ENCODE data around the gene LCOR.
"Not testable (repeated sequence)": the region's sequence is repeated elsewhere in the genome, so short reads cannot be mapped to it uniquely, and the experiment has no call there.

Gene LCOR

DNA sequence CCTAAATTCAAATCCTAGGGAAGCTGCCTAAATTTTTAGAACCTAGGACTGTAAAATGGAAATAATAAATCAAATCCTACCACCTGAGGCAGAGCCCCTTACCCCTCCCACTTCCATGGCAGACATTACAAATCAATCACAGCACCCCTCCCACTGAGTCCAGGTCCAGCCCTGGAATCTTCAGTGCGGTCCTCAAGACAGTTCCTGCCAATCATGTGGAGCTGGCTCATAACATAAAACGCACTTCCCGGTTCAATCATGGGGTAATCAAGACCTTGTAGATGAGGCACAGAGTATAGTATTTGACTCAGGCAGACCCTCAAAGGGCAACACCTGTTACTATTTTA lies 196.7 kb downstream of the LCOR start:
- DNase-seq: no peak

DNA sequence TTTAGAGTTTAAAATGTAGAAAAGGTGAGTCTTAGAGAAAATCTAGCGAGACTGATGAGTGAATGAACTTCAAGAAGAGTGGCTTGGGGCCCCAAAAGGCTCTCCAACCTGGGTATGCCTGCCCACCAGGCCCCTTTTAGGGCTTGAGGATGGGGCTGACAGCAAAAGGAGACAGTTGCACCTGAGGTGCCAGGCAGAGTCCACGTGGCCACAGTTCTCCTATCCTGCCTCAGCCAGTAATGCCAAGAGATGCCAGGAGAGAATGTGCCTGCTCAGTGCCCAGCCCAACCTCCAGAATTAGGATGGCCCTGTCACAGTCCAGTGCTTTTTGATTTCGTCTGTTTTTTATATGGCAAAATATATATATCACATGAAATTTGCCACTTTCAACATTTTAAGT lies 197.2 kb downstream of the LCOR start:
- no peak for DNase-seq

DNA sequence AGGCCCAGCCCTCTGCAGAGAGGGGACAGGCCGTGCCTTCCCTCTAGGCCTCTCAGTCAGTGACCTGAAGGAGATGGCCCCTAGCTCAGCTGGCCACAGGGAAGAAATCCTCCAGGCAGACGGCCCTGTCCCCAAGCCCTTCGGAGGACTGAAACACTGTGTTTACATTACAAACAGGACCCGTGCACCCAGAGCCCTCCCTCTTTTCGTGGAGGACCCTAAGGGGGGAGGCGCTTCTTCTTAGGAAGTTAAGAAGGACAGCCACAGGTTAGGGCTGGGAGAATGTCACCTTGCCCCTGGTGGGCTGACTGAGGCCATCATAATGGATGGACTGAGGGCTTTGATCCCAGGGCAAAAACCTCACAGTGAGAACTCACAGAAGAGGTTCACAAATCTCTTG lies 198.8 kb downstream of the LCOR start:
- DNase-seq: no peak

DNA sequence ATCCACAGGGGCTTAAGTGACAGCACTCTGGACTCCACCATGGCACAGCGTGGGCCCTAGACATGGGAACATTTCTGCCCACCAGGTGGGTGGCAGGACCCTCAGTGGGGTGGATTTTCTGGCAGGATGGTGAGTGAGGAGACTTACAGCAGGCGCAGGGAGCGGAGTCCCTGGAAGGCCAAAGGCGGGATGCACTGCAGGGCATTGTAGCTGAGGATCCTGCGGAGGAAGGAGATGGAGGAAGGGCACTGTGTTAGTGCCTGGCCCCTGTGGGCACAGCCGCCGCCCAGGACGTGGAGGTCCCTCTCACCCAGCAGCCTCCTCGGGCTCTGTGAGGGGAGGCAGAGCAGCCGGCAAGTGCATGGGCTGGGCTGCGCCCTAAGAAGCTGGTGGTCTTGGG lies 199.4 kb downstream of the LCOR start:
- DNase-seq: no peak

DNA sequence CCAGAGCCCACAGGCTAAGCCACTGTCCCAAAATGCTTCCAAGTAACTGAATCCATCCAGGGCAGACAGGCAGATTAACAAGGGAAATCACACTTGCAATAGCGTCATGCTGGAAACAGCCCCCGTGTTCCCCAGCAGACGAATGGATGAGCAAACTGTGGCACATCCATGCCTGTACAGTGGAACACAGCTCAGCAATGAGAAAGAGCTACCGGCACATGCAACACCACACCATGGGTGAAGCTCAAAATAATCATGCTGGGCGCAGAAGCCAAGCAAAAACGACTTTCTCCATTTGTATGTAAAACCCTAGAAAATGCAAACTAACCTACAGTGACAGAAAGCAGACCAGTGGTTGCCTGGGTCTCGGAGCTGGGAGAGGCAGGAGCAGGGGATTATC lies 200.5 kb downstream of the LCOR start:
- peak in 1 of 56 donors; percentile 16 for DNase-seq

DNA sequence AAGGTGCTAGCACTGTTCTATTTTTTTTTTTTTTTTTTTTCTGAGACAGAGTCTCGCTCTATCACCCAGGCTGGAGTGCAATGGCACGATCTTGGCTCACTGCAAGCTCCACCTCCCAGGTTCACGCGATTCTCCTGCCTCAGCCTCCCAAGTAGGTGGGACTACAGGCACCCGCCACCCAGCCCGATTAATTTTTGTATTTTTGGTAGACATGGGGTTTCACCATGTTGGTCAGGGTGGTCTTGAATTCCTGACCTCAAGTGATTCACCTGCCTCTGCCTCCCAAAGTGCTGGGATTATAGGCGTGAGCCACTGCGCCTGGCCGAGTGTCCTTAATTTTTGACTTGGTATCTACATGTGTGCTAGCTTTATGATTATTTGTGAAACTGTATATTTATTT lies 201.7 kb downstream of the LCOR start:
- not testable (repeated sequence) for DNase-seq

DNA sequence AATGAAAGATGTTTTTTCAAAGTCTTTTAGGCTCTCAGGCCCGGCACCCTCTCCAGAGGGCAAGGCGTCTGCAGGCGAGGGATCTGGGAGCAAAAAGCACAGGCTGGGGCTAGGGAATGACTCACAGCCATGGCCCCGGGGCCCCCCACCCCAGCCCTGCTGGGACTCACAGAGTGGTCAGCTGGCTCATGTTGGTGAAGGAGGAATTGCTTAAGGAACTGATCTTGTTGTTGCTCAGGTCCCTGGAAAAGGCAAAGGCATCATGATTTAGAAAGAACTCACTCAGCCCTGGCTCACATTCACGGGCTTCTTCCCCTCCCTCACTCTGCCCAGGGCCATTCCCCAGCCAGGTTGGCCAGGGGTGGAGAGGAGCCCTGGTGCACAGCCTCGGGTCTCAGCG lies 202.2 kb downstream of the LCOR start:
- no peak for DNase-seq

DNA sequence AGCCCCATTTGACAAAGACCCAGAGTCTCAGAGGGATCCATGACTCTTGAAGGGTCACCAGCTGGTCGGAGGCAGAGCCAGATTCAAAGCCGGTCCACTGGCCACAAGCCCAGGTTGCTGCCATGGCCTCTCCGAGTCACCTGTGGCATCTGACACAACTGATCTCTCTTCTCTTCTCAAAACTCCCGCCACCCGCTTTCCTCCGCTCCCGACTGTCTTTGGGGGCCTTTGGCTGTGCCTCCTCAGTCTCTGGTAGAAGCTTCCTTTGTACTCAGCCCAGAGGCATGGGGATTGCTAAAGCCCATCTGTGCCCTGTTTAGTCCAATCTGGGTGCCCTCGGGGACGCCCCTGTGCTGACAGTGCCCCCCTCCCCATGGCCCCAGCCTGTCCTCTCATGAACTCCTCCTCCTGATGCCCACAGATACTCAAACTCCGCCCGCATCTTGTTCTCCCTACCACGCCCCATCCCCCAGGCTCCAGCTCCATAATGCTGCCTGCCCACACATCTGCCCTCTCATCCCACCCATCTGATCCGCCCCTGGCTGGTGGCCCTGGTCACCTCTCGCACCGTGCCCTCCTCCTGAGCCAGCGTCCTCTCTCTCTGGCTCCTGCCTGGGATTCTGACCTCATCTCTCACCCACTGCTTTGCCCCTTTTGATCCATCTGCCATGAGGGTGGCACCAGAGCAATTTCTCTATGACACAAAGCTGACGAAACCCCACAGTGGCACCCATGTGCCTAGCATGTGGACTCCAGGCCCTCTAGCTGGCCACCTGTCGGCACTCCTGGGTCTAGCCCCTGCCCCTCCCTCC lies 203.1 kb downstream of the LCOR start:
- no peak for DNase-seq

DNA sequence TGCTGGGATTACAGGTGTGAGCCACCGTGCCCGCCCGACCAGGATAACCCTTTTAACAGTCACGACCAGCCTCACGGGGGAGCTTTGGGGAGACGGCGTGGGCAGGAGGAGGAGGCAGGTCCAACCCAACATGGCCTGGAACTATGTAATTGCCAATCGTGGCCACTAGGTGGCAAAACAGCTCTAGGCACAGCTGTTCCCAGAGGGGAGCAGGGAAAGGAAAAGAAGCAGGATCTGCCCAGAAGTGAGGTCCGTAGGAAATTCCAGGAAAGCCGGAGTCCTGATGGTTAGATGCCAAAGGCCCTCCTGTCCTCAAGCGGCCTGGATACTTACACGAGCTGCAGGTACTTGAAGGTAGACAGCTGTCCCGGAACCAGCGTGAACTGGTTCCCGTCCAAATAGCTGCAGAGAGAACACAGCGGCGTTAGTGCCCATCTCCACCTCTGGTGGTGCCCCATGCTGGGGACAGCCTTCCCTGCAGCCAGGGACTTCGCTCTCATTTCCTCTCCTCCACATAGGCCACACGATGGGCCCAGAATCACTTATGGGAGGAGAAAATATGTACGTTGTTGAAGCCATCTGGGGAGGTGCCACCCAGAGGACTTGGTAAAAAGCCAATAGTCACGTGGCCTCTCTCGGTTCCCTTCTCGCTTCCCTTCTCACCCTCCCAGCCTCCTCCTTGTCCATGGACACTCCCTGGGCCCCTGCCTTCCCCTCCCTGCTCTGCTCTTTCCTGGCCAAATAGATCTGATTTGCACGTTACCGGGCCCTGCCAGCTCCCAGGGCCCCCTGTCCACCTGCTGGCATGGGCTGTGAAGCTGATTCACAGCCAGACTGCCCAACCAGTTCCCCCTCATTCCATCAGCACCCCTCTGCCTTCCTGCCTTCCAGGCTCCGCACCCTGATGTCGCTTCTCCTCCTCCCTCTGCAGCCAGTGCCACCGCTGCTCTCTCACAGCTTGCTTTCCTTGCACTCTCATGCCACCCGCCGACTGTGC lies 205.6 kb downstream of the LCOR start:
- DNase-seq: peak in 50 of 56 donors; percentile 31 to 90 (median 57)

DNA sequence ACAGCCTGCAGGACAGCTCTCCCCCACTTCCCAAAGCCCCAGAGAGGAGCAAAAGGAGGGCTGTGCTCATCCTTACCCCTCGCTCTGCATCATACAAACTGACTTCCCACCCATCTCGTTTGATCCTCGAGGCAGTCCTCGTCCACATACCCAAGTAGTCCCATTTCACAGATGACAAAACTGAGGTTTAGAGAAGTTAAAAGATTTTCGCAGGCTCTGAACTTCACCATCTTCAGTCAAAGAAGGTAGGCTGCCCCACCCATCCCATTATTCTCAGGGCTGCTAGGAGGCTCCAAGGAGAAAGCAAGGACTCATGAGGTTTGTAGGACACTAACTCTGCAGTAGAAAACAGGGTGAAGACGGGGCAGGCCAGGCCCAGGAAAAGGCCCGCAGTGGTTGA lies 206.6 kb downstream of the LCOR start:
- DNase-seq: no peak

DNA sequence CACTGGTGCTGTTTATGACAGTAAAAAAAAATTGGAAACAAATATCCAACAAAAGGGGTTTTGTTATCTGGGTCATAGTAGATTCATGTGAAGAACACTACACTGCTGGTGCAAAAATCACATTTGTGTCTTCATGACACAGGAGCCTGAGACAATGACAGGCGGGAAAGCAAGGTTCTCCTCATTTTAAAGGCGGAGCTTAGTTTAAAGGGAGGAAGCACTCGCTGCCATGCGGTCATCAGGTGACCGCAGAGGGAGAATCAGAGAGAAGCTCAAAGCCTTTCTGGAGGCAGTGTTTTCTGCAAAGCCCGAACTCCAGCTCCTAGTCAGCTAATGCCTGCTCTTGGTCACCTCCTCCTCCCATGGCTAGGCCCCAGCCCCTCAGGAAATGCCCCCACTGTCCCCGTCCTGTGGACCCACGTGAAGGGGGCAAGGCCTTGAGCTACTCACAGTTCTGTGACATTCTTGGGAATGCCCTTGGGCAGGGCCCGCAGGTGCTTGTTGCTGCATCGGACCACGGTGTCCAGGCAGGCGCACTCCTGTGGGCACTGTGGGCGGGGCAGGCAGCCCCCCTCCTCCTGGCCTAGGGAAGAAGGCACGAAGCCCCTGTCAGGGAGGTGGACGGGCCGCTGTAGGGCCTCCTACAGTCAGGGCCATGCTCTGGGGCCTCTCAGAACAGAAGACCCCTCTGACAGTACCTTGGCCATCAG lies 207.6 kb downstream of the LCOR start:
- no peak for DNase-seq

DNA sequence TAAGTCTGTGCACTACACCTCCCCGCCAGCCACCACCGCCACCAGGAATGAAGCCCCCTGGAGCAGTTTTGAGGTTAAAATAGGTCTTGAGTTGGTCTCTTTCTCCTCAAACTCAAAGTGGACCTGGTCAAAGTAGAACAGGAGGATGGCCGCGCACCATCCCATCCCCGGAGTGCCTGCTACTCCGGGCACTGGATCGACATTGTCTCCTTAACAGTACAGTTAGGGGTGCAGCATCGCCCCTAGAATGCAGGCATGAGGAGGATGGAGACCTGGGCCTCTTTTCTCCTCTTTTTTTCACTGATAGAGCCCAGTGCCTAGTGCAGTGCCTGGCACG lies 208.1 kb downstream of the LCOR start:
- DNase-seq: no peak

DNA sequence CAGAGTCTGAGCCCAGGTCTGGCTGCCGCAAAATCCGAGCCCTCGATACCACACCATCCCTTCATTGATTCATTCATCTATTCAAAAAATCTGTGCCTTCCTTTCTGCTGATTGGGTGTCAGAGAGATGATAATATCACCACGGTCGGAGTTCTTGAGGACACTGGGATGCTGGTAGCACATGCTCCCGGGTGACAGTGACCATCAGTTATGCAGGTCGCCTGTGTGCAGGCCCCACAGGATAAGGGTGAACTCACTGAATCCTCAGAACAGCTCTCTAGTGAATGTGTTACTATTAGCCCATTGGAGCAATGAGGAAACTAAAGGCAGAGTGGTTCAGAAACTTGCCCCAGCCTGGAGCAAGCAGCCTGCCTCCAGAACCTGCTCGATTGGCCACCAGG lies 208.6 kb downstream of the LCOR start:
- no peak for DNase-seq

DNA sequence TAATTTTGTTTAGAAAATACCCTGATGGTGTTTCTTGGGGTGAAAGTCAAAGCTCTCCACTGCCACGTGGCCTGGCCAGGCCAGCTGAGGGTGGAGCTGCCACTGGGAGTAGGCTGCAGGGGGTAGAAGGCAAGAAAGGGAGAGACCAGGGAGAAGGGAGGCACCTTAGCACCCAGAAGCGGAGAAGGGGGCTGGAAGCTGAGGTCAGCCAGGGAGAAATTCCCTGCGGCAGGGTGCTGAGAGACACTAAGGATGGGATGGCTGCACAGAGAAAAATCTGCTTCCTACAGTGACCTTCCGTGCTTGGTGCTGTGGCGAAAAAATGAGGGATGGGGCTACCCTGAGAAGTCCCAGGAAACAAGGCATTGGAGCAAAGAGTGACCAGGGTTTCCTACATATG lies 210.0 kb downstream of the LCOR start:
- no peak for DNase-seq

DNA sequence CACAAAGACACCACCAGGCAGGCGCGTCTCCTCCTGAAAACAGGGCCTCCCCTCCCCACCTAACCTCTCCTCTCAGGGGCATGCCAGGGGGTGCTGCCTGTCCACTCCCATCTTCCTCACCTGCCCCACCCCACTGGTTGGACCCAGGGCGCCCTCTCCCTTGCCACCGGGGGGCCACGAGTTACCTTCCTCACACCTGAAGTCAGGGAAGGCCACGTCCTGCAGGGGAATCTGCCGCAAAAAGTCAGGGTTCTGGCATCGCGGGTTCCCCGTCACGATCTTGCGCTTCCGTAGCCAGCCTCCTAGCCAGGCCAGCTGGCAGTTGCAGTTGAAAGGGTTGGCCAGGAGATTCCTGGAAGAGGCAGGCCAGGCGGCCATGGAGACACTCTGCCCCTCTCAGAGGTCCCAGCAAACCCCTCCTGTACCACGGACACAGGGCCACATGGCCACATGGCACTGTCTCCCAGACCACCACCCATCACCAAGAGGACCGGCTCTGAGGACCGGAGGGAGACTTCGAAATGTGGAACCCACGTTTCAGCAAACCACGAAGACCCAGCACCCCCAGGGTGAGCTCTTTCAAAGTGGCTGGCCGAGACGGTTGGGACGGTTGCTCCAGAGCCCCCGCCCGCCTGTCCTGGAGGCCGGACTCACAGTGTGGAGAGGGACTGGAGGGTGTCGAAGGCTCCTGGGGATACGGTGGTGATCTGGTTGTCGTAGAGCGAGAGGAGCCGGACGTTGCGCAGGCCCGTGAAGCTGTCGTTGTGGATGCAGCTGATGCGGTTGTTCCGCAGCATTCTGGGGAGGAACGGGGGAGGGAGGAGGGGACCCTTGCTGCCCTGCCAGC lies 210.8 kb downstream of the LCOR start:
- peak in 1 of 56 donors; percentile 8 for DNase-seq

DNA sequence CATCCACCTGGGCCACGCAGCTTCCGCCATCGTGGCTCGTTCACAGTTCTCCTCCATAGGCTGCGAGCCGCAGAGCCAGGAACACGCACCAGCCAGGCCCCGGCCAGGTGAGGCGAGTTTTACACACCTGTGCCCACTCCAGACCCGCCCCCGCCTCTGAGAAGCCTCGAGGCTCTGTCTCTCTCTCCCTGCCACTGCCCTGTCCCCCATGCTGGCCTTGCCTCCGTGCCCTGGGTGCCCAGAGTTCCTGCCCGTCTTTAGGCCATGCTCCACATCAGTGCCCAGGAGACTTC lies 211.4 kb downstream of the LCOR start:
- no peak for DNase-seq

Data from nucleus accumbens (tissue), 56 donors.